OCI-LY7 (cell line): ENCODE measurements around the gene ENO2.

Source experiments
- EZH2phosphoT487 ChIP-seq: fragments of 200-600 bp; sonication (generic); IDR thresholded peaks from 2 replicates; pipeline ENCODE4 v1.6.1; 2018; ENCODE audit warnings: low read depth, borderline replicate concordance, mild to moderate bottlenecking, mixed run types, antibody characterized with exemption, low read length, moderate library complexity, mixed read lengths
- TF ChIP-seq, protein P1 (sequence below): fragments of 200-600 bp; sonication (generic); conservative IDR thresholded peaks from 2 replicates; pipeline ENCODE4 v1.5.1; 2014; ENCODE audit warnings: mild to moderate bottlenecking, antibody characterized with exemption, low read length, moderate library complexity, mixed read lengths

DNA sequence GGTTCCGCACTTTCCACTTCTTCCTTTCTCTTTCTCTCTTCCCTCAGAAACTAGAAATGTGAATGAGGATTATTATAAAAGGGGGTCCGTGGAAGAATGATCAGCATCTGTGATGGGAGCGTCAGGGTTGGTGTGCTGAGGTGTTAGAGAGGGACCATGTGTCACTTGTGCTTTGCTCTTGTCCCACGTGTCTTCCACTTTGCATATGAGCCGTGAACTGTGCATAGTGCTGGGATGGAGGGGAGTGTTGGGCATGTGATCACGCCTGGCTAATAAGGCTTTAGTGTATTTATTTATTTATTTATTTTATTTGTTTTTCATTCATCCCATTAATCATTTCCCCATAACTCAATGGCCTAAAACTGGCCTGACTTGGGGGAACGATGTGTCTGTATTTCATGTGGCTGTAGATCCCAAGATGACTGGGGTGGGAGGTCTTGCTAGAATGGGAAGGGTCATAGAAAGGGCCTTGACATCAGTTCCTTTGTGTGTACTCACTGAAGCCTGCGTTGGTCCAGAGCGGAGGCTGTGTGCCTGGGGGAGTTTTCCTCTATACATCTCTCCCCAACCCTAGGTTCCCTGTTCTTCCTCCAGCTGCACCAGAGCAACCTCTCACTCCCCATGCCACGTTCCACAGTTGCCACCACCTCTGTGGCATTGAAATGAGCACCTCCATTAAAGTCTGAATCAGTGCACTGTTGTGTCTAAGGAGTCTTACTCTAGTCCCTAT, 8.8 kb downstream of the ENO2 start:
- TF ChIP-seq, protein P1, sequence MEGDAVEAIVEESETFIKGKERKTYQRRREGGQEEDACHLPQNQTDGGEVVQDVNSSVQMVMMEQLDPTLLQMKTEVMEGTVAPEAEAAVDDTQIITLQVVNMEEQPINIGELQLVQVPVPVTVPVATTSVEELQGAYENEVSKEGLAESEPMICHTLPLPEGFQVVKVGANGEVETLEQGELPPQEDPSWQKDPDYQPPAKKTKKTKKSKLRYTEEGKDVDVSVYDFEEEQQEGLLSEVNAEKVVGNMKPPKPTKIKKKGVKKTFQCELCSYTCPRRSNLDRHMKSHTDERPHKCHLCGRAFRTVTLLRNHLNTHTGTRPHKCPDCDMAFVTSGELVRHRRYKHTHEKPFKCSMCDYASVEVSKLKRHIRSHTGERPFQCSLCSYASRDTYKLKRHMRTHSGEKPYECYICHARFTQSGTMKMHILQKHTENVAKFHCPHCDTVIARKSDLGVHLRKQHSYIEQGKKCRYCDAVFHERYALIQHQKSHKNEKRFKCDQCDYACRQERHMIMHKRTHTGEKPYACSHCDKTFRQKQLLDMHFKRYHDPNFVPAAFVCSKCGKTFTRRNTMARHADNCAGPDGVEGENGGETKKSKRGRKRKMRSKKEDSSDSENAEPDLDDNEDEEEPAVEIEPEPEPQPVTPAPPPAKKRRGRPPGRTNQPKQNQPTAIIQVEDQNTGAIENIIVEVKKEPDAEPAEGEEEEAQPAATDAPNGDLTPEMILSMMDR, result no peak
- no peak for TF ChIP-seq EZH2phosphoT487
